ENCODE measurements around the gene PSMB3. TPM values are rescaled to one million over a fixed set of nuclear protein-coding genes. Genes with fewer than 3 reads are reported as not detected.

The PSMB3 gene
- total and polyA plus RNA-seq, 9 of the 15 experiments (the other 6 are each of a cell fraction or from before 2014, with no cell fraction given), result 460 to 2,775 (median 574) TPM

DNA sequence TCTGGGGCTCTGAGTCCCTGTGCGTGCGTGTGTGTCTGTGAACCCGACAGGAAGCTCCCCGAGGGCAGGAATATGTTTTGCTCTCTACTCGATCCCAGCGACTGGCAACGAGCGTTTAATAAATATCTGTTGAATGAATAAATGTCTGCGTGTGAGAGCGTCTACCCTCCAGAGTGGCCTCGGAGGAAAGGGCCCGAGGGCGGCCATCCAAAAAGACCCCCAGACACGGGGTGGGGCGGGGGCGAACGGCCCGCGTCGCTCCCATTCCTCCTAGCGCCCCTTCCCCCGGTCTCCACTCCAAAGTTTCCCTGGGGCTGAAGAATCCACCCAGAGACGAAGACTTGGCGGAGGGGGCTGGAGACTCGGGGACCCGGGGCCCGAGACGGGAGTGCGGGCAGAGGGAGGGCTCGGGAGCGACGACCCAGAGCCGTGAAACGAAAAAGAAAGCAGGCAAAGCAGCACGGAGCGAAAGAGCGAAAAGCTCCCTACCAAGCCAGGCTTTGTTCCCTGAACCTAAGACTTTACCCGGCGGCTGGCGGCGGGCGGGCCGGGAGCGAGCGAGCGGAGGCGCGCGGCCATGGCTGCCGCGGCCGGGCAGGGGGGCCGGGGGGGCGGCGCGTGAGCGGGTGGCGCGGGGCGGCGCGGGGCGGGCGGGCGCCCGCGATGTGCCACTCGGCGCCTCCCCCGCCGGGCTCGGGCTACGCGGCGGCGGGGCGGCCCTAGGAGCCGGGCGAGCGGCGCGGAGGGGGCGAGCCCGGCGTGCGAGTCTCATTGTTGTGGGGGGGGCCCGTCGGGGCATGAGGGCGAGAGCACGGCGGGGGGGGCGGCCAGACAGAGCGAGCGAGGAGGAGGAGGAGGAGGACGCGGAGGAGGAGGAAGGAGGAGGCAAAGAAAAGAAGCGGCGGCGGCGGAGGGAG, 47.7 kb upstream of the PSMB3 start, which contains the start of gene MLLT6 (continued):
- no peak for TF ChIP-seq HDAC3 (IDR thresholded peaks at IDR 0.05; ENCODE audit: borderline replicate concordance, partially characterized antibody)
- TF ChIP-seq MYC (IDR thresholded peaks at IDR 0.05; ENCODE audit: low read depth, low read length), result 0 out of 2 replicates have a peak, but pooled peaks have one; percentile 10
- no peak for TF ChIP-seq MYC (CRISPR knock-in tag; IDR thresholded peaks at IDR 0.05; ENCODE audit: borderline replicate concordance, low read depth)
- no peak for TF ChIP-seq ZNF408 (CRISPR knock-in tag; IDR thresholded peaks at IDR 0.05; ENCODE audit: low read depth)
- TF ChIP-seq RUNX1 (IDR thresholded peaks at IDR 0.05; ENCODE audit: low read depth), result no peak
- TF ChIP-seq TEAD1 (CRISPR knock-in tag; IDR thresholded peaks at IDR 0.05), result no peak
- no peak for TF ChIP-seq KLF10 (CRISPR knock-in tag; IDR thresholded peaks at IDR 0.05)
- TF ChIP-seq EP400 (IDR thresholded peaks at IDR 0.05), result 0 out of 2 replicates have a peak, but pooled peaks have one; percentile 3
- no peak for TF ChIP-seq ZEB2 (IDR thresholded peaks at IDR 0.05)
- no peak for TF ChIP-seq STAG1 (CRISPR knock-in tag; IDR thresholded peaks at IDR 0.05; ENCODE audit: borderline replicate concordance)
- TF ChIP-seq POLR3A (IDR thresholded peaks at IDR 0.05; ENCODE audit: borderline replicate concordance, extremely low read depth, insufficient read depth, insufficient read length), result no peak
- TF ChIP-seq, protein P1, sequence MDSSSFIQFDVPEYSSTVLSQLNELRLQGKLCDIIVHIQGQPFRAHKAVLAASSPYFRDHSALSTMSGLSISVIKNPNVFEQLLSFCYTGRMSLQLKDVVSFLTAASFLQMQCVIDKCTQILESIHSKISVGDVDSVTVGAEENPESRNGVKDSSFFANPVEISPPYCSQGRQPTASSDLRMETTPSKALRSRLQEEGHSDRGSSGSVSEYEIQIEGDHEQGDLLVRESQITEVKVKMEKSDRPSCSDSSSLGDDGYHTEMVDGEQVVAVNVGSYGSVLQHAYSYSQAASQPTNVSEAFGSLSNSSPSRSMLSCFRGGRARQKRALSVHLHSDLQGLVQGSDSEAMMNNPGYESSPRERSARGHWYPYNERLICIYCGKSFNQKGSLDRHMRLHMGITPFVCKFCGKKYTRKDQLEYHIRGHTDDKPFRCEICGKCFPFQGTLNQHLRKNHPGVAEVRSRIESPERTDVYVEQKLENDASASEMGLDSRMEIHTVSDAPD (CRISPR knock-in tag; IDR thresholded peaks at IDR 0.05), result no peak
- no peak for TF ChIP-seq RBM17 (IDR thresholded peaks at IDR 0.05; ENCODE audit: borderline replicate concordance, low read depth, low read length)
- peak; percentile 35 for TF ChIP-seq BRD9 (IDR thresholded peaks at IDR 0.05; ENCODE audit: low read depth, partially characterized antibody)
- TF ChIP-seq, protein P2, sequence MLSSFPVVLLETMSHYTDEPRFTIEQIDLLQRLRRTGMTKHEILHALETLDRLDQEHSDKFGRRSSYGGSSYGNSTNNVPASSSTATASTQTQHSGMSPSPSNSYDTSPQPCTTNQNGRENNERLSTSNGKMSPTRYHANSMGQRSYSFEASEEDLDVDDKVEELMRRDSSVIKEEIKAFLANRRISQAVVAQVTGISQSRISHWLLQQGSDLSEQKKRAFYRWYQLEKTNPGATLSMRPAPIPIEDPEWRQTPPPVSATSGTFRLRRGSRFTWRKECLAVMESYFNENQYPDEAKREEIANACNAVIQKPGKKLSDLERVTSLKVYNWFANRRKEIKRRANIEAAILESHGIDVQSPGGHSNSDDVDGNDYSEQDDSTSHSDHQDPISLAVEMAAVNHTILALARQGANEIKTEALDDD (IDR thresholded peaks at IDR 0.05), result no peak
- TF ChIP-seq ZNF316 (IDR thresholded peaks at IDR 0.05), result peak; percentile 90
- no peak for TF ChIP-seq PPARD (CRISPR knock-in tag; IDR thresholded peaks at IDR 0.05)
- TF ChIP-seq, protein P3, sequence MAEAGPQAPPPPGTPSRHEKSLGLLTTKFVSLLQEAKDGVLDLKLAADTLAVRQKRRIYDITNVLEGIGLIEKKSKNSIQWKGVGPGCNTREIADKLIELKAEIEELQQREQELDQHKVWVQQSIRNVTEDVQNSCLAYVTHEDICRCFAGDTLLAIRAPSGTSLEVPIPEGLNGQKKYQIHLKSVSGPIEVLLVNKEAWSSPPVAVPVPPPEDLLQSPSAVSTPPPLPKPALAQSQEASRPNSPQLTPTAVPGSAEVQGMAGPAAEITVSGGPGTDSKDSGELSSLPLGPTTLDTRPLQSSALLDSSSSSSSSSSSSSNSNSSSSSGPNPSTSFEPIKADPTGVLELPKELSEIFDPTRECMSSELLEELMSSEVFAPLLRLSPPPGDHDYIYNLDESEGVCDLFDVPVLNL (CRISPR knock-in tag; IDR thresholded peaks at IDR 0.05; ENCODE audit: low read depth), result no peak
- TF ChIP-seq PML (IDR thresholded peaks at IDR 0.05; ENCODE audit: low read length), result no peak
- no peak for TF ChIP-seq SP1 (CRISPR knock-in tag; IDR thresholded peaks at IDR 0.05)
- TF ChIP-seq, protein P4, sequence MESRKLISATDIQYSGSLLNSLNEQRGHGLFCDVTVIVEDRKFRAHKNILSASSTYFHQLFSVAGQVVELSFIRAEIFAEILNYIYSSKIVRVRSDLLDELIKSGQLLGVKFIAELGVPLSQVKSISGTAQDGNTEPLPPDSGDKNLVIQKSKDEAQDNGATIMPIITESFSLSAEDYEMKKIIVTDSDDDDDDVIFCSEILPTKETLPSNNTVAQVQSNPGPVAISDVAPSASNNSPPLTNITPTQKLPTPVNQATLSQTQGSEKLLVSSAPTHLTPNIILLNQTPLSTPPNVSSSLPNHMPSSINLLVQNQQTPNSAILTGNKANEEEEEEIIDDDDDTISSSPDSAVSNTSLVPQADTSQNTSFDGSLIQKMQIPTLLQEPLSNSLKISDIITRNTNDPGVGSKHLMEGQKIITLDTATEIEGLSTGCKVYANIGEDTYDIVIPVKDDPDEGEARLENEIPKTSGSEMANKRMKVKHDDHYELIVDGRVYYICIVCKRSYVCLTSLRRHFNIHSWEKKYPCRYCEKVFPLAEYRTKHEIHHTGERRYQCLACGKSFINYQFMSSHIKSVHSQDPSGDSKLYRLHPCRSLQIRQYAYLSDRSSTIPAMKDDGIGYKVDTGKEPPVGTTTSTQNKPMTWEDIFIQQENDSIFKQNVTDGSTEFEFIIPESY (CRISPR knock-in tag; IDR thresholded peaks at IDR 0.05), result no peak
- no peak for TF ChIP-seq GABPB2 (CRISPR knock-in tag; conservative IDR thresholded peaks at IDR 0.05)

Measured in K562 (cell line).